GM23338 (cell line): ENCODE measurements around the gene RGS6. TPM values are rescaled to one million over a fixed set of nuclear protein-coding genes. Genes with fewer than 3 reads are reported as not detected.

Experiments
- ATAC-seq: fragments of 200-7000 bp; cut with Tn5 transposase; 3 replicates; pipeline ENCODE4 v1.9.1; 2020
- DNase-seq: peaks from one replicate; pipeline ENCODE4 v3.0.0-alpha.2; 2015; ENCODE audit warnings: low spot score
- H2AFZ ChIP-seq: fragments of 200-600 bp; sonication (generic); 2 replicates; pipeline ENCODE4 v1.8.0; 2016; ENCODE audit warnings: antibody characterized with exemption, mild to moderate bottlenecking, moderate library complexity
- H3F3A ChIP-seq: fragments of 200-600 bp; sonication (generic); replicated peaks from 2 replicates; pipeline ENCODE4 v1.8.0; 2017; ENCODE audit warnings: antibody characterized with exemption, mixed run types, low read depth
- H3K27ac ChIP-seq: fragments of 200-600 bp; sonication (generic); 2 replicates; pipeline ENCODE4 v1.6.1; 2016; ENCODE audit warnings: low read depth
- H3K27me3 ChIP-seq: fragments of 200-600 bp; sonication (generic); 2 replicates; pipeline ENCODE4 v1.8.0; 2016; ENCODE audit warnings: mild to moderate bottlenecking, mixed run types, moderate library complexity; ENCODE audit not compliant: insufficient read depth
- H3K36me3 ChIP-seq: fragments of 200-600 bp; sonication (generic); 2 replicates; pipeline ENCODE4 v1.8.0; 2016; ENCODE audit warnings: mild to moderate bottlenecking; ENCODE audit not compliant: insufficient read depth
- H3K4me1 ChIP-seq: fragments of 200-600 bp; sonication (generic); 2 replicates; pipeline ENCODE4 v1.8.0; 2016; ENCODE audit warnings: mild to moderate bottlenecking, moderate library complexity; ENCODE audit not compliant: insufficient read depth
- H3K4me2 ChIP-seq: fragments of 200-600 bp; sonication (generic); 2 replicates; pipeline ENCODE4 v1.7.1; 2017; ENCODE audit warnings: mixed run types
- H3K4me3 ChIP-seq: fragments of 200-600 bp; sonication (generic); 2 replicates; pipeline ENCODE4 v1.6.1; 2016; ENCODE audit warnings: mixed run types
- H3K79me2 ChIP-seq: fragments of 200-600 bp; sonication (generic); replicated peaks from 2 replicates; pipeline ENCODE4 v1.8.0; 2017; ENCODE audit warnings: mild to moderate bottlenecking; ENCODE audit not compliant: insufficient read depth
- H3K9me2 ChIP-seq: fragments of 200-600 bp; sonication (generic); 2 replicates; pipeline ENCODE4 v1.8.0; 2017; ENCODE audit not compliant: insufficient read depth
- H4K20me1 ChIP-seq: fragments of 200-600 bp; sonication (generic); replicated peaks from 2 replicates; pipeline ENCODE4 v1.8.0; 2017; ENCODE audit warnings: mild to moderate bottlenecking; ENCODE audit not compliant: insufficient read depth
- H3K27ac Mint-ChIP-seq: 2 replicates; pipeline ENCODE4 v1.8.0; 2020; ENCODE audit warnings: inconsistent platforms, mild to moderate bottlenecking, moderate library complexity, mixed read lengths
- H3K27me3 Mint-ChIP-seq: 3 replicates; pipeline ENCODE4 v1.8.0; 2022; ENCODE audit warnings: low read depth, mild to moderate bottlenecking, moderate library complexity, mixed read lengths, inconsistent platforms; ENCODE audit not compliant: insufficient read depth, poor library complexity
- H3K36me3 Mint-ChIP-seq: 3 replicates; pipeline ENCODE4 v1.8.0; 2021; ENCODE audit warnings: low read depth, mild to moderate bottlenecking, inconsistent platforms, moderate library complexity, mixed read lengths
- H3K4me1 Mint-ChIP-seq: 3 replicates; pipeline ENCODE4 v1.8.0; 2020; ENCODE audit warnings: mild to moderate bottlenecking, inconsistent platforms, mixed read lengths
- H3K4me3 Mint-ChIP-seq: 3 replicates; pipeline ENCODE4 v1.8.0; 2021; ENCODE audit warnings: moderate library complexity, mild to moderate bottlenecking, inconsistent platforms, mixed read lengths
- H3K9me3 Mint-ChIP-seq: 3 replicates; pipeline ENCODE4 v1.8.0; 2020; ENCODE audit warnings: moderate library complexity, mild to moderate bottlenecking, inconsistent platforms, mixed read lengths
- CREB1 ChIP-seq: fragments of 250-450 bp; sonication (Bioruptor Pico); IDR thresholded peaks from 2 replicates; pipeline ENCODE4 v1.5.0; 2020; ENCODE audit warnings: low read depth, mild to moderate bottlenecking, moderate library complexity
- CTCF ChIP-seq, 2 experiments: fragments of 200-600 bp in 1 of 2; sonication (generic) in 1 of 2; conservative IDR thresholded peaks; 2 replicates each; pipeline versions ENCODE4 v1.5.1 to v1.6.1; 2016 to 2017; ENCODE audit warnings: antibody characterized with exemption in 2 of 2, low read depth in 2 of 2, mild to moderate bottlenecking in 2 of 2, moderate library complexity in 1 of 2
- EZH2 ChIP-seq: fragments of 200-600 bp; sonication (generic); IDR thresholded peaks from one replicate; pipeline ENCODE4 v1.8.0; 2017; ENCODE audit warnings: antibody characterized with exemption, mild to moderate bottlenecking, low read depth; ENCODE audit not compliant: unreplicated experiment
- EZH2phosphoT487 ChIP-seq: fragments of 200-600 bp; sonication (generic); IDR thresholded peaks from one replicate; pipeline ENCODE4 v1.8.1; 2018; ENCODE audit warnings: antibody characterized with exemption; ENCODE audit not compliant: unreplicated experiment
- JUNB ChIP-seq: IDR thresholded peaks from one replicate; pipeline ENCODE4 v1.6.1; 2016; ENCODE audit warnings: antibody characterized with exemption; ENCODE audit not compliant: unreplicated experiment
- NANOG ChIP-seq: IDR thresholded peaks from 2 replicates; pipeline ENCODE4 v1.6.1; 2016; ENCODE audit warnings: antibody characterized with exemption, borderline replicate concordance
- POLR2AphosphoS5 ChIP-seq: IDR thresholded peaks from 2 replicates; pipeline ENCODE4 v1.6.1; 2016; ENCODE audit warnings: antibody characterized with exemption, low read depth
- REST ChIP-seq: IDR thresholded peaks from one replicate; pipeline ENCODE4 v1.6.1; 2018; ENCODE audit warnings: antibody characterized with exemption; ENCODE audit not compliant: unreplicated experiment
- STAT1 ChIP-seq: IDR thresholded peaks from one replicate; pipeline ENCODE4 v1.6.1; 2016; ENCODE audit warnings: antibody characterized with exemption; ENCODE audit not compliant: unreplicated experiment
- ZNF114 ChIP-seq: fragments of 250-450 bp; sonication (Bioruptor Pico); IDR thresholded peaks from 2 replicates; pipeline ENCODE4 v1.5.0; 2020; ENCODE audit warnings: mild to moderate bottlenecking, moderate library complexity
- ZNF331 ChIP-seq: fragments of 250-450 bp; sonication (Bioruptor Pico); IDR thresholded peaks from 2 replicates; pipeline ENCODE4 v1.5.0; 2020; ENCODE audit warnings: low read depth, mild to moderate bottlenecking, moderate library complexity
- polyA plus RNA-seq: library from polyadenylated mRNA; unstranded; fragments of >200 nt; fragmentation: Nextera tagmentation; extraction: Ambion mirVana; gene quantifications from 2 replicates; pipeline ENCODE4 v1.2.1, GENCODE V29; 2016
- total RNA-seq: library from RNA; depleted of rRNA; stranded (reverse); fragments of >200 nt; shearing (Covaris generic); gene quantifications from 2 replicates; pipeline ENCODE4 v1.2.3, GENCODE V29; 2014
- TF ChIP-seq, protein P1 (sequence below): IDR thresholded peaks from 2 replicates; pipeline ENCODE4 v1.6.1; 2016; ENCODE audit warnings: antibody characterized with exemption
- TF ChIP-seq, protein P2 (sequence below): fragments of 250-450 bp; sonication (Bioruptor Pico); IDR thresholded peaks from 2 replicates; pipeline ENCODE4 v1.5.0; 2020; ENCODE audit warnings: mild to moderate bottlenecking, moderate library complexity

Gene RGS6
- total and polyA plus RNA-seq, 2 experiments from 2014 or later = 0.66 to 0.83 TPM

DNA sequence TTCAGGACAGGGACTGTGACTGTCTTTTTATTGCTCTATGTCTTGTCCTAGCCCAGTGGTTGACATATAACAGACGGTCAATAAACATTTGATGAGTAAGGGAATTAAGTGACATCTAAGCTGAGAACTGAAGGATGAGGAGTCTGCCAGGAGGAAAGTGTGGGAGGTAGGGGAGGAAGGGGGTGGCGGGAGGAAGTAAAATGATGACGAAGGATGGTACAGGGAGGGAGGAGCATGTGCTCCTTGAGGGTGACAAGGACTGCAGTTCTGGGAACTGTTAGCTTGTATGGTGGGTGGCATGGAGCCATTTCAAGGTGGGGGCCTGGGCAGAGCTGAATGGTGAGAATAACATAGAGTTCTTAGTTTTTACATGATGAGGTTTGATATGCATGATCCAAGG is 64.4 kb downstream of the RGS6 start:
- no peaks in the 10 kb centered on the region for H3K36me3 Mint-ChIP-seq
- H3K4me1 Mint-ChIP-seq = no peaks in the 10 kb centered on the region
- H3K27ac Mint-ChIP-seq = no peak overlapping the region
- H4K20me1 ChIP-seq = no peaks in the 10 kb centered on the region
- peaks cover 3% of the 10 kb centered on the region; the same call in 1 of the 3 replicates for H3K9me3 Mint-ChIP-seq
- DNase-seq (no peak), ATAC-seq (no peak)
- no peak overlapping the region for H3K4me3 ChIP-seq
- no peak overlapping the region for H3K27ac ChIP-seq
- no peak overlapping the region for H2AFZ ChIP-seq
- no peaks in the 10 kb centered on the region for H3K4me1 ChIP-seq
- H3K27me3 ChIP-seq = no peaks in the 10 kb centered on the region
- TF ChIP-seq CTCF (conservative IDR thresholded peaks at IDR 0.05; ENCODE audit: low read depth in 2 of 2) = no peak
- no peak for TF ChIP-seq REST
- TF ChIP-seq POLR2AphosphoS5 = no peak
- no peak for TF ChIP-seq STAT1
- no peak for TF ChIP-seq NANOG
- TF ChIP-seq CREB1 (CRISPR knock-in tag) = no peak
- TF ChIP-seq, protein P1, sequence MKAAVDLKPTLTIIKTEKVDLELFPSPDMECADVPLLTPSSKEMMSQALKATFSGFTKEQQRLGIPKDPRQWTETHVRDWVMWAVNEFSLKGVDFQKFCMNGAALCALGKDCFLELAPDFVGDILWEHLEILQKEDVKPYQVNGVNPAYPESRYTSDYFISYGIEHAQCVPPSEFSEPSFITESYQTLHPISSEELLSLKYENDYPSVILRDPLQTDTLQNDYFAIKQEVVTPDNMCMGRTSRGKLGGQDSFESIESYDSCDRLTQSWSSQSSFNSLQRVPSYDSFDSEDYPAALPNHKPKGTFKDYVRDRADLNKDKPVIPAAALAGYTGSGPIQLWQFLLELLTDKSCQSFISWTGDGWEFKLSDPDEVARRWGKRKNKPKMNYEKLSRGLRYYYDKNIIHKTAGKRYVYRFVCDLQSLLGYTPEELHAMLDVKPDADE = no peak
- no peak for TF ChIP-seq EZH2
- TF ChIP-seq ZNF114 = no peak
- no peak for TF ChIP-seq EZH2phosphoT487
- TF ChIP-seq ZNF331 (CRISPR knock-in tag) = no peak
- TF ChIP-seq, protein P2, sequence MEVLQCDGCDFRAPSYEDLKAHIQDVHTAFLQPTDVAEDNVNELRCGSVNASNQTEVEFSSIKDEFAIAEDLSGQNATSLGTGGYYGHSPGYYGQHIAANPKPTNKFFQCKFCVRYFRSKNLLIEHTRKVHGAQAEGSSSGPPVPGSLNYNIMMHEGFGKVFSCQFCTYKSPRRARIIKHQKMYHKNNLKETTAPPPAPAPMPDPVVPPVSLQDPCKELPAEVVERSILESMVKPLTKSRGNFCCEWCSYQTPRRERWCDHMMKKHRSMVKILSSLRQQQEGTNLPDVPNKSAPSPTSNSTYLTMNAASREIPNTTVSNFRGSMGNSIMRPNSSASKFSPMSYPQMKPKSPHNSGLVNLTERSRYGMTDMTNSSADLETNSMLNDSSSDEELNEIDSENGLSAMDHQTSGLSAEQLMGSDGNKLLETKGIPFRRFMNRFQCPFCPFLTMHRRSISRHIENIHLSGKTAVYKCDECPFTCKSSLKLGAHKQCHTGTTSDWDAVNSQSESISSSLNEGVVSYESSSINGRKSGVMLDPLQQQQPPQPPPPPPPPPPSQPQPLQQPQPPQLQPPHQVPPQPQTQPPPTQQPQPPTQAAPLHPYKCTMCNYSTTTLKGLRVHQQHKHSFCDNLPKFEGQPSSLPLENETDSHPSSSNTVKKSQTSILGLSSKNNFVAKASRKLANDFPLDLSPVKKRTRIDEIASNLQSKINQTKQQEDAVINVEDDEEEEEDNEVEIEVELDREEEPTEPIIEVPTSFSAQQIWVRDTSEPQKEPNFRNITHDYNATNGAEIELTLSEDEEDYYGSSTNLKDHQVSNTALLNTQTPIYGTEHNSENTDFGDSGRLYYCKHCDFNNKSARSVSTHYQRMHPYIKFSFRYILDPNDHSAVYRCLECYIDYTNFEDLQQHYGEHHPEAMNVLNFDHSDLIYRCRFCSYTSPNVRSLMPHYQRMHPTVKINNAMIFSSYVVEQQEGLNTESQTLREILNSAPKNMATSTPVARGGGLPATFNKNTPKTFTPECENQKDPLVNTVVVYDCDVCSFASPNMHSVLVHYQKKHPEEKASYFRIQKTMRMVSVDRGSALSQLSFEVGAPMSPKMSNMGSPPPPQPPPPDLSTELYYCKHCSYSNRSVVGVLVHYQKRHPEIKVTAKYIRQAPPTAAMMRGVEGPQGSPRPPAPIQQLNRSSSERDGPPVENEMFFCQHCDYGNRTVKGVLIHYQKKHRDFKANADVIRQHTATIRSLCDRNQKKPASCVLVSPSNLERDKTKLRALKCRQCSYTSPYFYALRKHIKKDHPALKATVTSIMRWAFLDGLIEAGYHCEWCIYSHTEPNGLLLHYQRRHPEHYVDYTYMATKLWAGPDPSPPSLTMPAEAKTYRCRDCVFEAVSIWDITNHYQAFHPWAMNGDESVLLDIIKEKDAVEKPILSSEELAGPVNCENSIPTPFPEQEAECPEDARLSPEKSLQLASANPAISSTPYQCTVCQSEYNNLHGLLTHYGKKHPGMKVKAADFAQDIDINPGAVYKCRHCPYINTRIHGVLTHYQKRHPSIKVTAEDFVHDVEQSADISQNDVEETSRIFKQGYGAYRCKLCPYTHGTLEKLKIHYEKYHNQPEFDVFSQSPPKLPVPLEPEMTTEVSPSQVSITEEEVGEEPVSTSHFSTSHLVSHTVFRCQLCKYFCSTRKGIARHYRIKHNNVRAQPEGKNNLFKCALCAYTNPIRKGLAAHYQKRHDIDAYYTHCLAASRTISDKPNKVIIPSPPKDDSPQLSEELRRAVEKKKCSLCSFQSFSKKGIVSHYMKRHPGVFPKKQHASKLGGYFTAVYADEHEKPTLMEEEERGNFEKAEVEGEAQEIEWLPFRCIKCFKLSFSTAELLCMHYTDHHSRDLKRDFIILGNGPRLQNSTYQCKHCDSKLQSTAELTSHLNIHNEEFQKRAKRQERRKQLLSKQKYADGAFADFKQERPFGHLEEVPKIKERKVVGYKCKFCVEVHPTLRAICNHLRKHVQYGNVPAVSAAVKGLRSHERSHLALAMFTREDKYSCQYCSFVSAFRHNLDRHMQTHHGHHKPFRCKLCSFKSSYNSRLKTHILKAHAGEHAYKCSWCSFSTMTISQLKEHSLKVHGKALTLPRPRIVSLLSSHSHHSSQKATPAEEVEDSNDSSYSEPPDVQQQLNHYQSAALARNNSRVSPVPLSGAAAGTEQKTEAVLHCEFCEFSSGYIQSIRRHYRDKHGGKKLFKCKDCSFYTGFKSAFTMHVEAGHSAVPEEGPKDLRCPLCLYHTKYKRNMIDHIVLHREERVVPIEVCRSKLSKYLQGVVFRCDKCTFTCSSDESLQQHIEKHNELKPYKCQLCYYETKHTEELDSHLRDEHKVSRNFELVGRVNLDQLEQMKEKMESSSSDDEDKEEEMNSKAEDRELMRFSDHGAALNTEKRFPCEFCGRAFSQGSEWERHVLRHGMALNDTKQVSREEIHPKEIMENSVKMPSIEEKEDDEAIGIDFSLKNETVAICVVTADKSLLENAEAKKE (CRISPR knock-in tag) = no peak
- TF ChIP-seq JUNB = no peak
- no peaks in the 10 kb centered on the region for H3K79me2 ChIP-seq
- H3K4me2 ChIP-seq = no peak overlapping the region
- H3K4me3 Mint-ChIP-seq = no peak overlapping the region
- H3K36me3 ChIP-seq = no peaks in the 10 kb centered on the region
- peaks cover 3% of the 10 kb centered on the region for H3K27me3 Mint-ChIP-seq
- H3F3A ChIP-seq = no peaks in the 10 kb centered on the region
- no peaks in the 10 kb centered on the region for H3K9me2 ChIP-seq
